H1 (cell line): Measurements from ENCODE around the gene CXCR5.

Source experiments
- CTCF ChIP-seq, 3 experiments: IDR thresholded peaks; 1 replicate in 2 of 3; 2 replicates in 1 of 3; pipeline versions ENCODE4 v1.5.1 to v1.6.1; 2011; ENCODE audit warnings: low read length in 3 of 3, mild to moderate bottlenecking in 3 of 3, inconsistent platforms in 2 of 3, low read depth in 1 of 3, moderate library complexity in 1 of 3; ENCODE audit not compliant: insufficient read depth in 1 of 3; ENCODE audit errors: control extremely low read depth in 1 of 3
- GABPA ChIP-seq: IDR thresholded peaks from 2 replicates; pipeline ENCODE4 v1.6.1; 2011; ENCODE audit warnings: mild to moderate bottlenecking, low read length, moderate library complexity, borderline replicate concordance; ENCODE audit not compliant: insufficient read depth
- KDM1A ChIP-seq: fragments of 200-600, 300-600 bp; sonication (generic); IDR thresholded peaks from 2 replicates; pipeline ENCODE4 v1.7.1; 2016; ENCODE audit warnings: mild to moderate bottlenecking, low read length, borderline replicate concordance
- MAFK ChIP-seq: IDR thresholded peaks from 2 replicates; pipeline ENCODE4 v1.6.1; 2012; ENCODE audit warnings: low read depth, mild to moderate bottlenecking, improper control_type of control experiment, low read length
- ZNF274 ChIP-seq: IDR thresholded peaks from 2 replicates; pipeline ENCODE4 v1.7.0; 2012; ENCODE audit warnings: low read length, borderline replicate concordance; ENCODE audit errors: extremely low read depth

GRCh38 chr11:118889797-118890196 is 6.1 kb downstream of the CXCR5 start:
- no peak for TF ChIP-seq KDM1A
- TF ChIP-seq CTCF (IDR thresholded peaks at IDR 0.05; ENCODE audit: control extremely low read depth in 1 of 3, insufficient read depth in 1 of 3, low read depth in 1 of 3, low read length in 3 of 3) = no peak
- no peak for TF ChIP-seq ZNF274
- no peak for TF ChIP-seq MAFK
- no peak for TF ChIP-seq GABPA
